IPS-15b (cell line): ENCODE data around the gene EBI3.
"Not testable (repeated sequence)": the region's sequence is repeated elsewhere in the genome, so short reads cannot be mapped to it uniquely, and the experiment has no call there.

ENCODE experiments used
- H3K27me3 ChIP-seq: one replicate; pipeline ENCODE4 v1.6.1; 2013; ENCODE audit warnings: low read length; ENCODE audit not compliant: control insufficient read depth, insufficient read depth
- H3K36me3 ChIP-seq: one replicate; pipeline ENCODE4 v1.6.1; 2013; ENCODE audit warnings: low read length; ENCODE audit not compliant: control insufficient read depth, insufficient read depth
- H3K4me1 ChIP-seq: one replicate; pipeline ENCODE4 v1.6.1; 2013; ENCODE audit warnings: mild to moderate bottlenecking, low read length; ENCODE audit not compliant: control insufficient read depth, insufficient read depth
- H3K4me3 ChIP-seq: one replicate; pipeline ENCODE4 v1.5.1; 2013; ENCODE audit warnings: low read depth, low read length
- H3K9ac ChIP-seq: one replicate; pipeline ENCODE4 v1.6.1; 2013; ENCODE audit warnings: low read depth, mild to moderate bottlenecking, low read length
- H3K9me3 ChIP-seq: one replicate; pipeline ENCODE4 v1.6.1; 2013; ENCODE audit warnings: mild to moderate bottlenecking, low read length; ENCODE audit not compliant: control insufficient read depth, insufficient read depth

The EBI3 gene

DNA sequence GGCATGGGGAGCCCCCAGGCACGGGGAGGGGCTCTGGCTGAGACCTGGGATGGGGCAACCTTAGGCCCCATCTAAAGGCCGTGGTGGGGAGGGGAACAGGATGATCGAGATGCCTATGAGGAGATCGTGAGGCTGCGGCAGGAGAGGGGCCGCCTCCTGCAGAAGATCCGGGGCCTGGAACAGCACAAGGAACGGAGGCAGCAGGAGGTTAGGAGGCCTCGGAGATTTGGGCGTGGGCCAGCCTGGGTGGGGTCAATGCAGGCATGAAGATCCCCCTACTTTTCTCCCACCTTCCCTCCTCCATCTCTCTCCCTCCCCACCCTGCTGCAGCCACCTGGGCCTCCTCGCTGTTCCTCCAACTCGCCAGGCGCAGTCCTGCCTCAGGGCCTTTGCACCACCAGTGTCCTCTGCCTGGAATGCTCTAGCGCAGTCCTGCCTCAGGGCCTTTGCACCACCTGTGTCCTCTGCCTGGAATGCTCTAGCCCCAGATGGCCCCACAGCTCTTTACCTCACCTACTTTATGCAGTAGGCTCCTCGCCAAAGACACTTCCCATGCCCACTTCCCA is 19.1 kb upstream of the EBI3 start:
- Histone ChIP-seq H3K4me1 (peaks cover 2% of the 10 kb centered on the region), H3K4me3 (no peak overlapping the region), H3K36me3 (peaks cover 7% of the 10 kb centered on the region), H3K27me3 (no peaks in the 10 kb centered on the region), H3K9me3 (no peaks in the 10 kb centered on the region), H3K9ac (no peak overlapping the region)

GRCh38 chr19:4213116-4213515 is 16.2 kb upstream of the EBI3 start:
- Histone ChIP-seq H3K4me3 (no peak overlapping the region), H3K9me3 (no peaks in the 10 kb centered on the region), H3K36me3 (peaks cover 6% of the 10 kb centered on the region), H3K27me3 (no peaks in the 10 kb centered on the region), H3K4me1 (no peaks in the 10 kb centered on the region), H3K9ac (no peak overlapping the region)

GRCh38 chr19:4215807-4216206 is 13.5 kb upstream of the EBI3 start:
- no peaks in the 10 kb centered on the region for H3K9me3 ChIP-seq
- no peak overlapping the region for H3K9ac ChIP-seq
- H3K4me1 ChIP-seq = no peaks in the 10 kb centered on the region
- H3K27me3 ChIP-seq = no peaks in the 10 kb centered on the region
- no peak overlapping the region for H3K4me3 ChIP-seq
- peaks cover 6% of the 10 kb centered on the region for H3K36me3 ChIP-seq

DNA sequence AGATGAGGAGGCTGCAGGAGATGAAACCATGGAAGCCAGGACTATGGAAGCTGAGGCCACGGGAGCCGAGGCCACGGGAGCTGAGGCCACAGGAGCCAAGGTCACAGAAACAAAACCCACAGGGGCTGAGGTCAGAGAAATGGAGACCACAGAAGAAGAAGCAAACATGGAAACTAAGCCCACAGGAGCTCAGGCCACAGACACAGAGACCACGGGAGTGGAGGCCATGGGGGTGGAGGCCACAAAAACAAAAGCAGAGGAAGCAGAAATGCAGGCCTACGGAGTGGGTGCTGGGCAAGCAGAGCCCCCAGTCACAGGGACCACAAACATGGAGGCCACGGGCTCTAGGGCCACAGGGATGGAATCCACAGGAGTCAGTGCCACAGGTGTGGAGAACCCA is 12.5 kb upstream of the EBI3 start:
- no peaks in the 10 kb centered on the region for H3K4me1 ChIP-seq
- no peak overlapping the region for H3K4me3 ChIP-seq
- H3K9ac ChIP-seq = no peak overlapping the region
- H3K36me3 ChIP-seq = peaks cover 6% of the 10 kb centered on the region
- H3K27me3 ChIP-seq = no peaks in the 10 kb centered on the region
- H3K9me3 ChIP-seq = no peaks in the 10 kb centered on the region

- H3K9me3 ChIP-seq = no peaks in the 10 kb centered on the region
- H3K4me3 ChIP-seq = no peak overlapping the region
Observed at GRCh38 chr19:4217429-4218264, 11.7 kb upstream of the EBI3 start.

DNA sequence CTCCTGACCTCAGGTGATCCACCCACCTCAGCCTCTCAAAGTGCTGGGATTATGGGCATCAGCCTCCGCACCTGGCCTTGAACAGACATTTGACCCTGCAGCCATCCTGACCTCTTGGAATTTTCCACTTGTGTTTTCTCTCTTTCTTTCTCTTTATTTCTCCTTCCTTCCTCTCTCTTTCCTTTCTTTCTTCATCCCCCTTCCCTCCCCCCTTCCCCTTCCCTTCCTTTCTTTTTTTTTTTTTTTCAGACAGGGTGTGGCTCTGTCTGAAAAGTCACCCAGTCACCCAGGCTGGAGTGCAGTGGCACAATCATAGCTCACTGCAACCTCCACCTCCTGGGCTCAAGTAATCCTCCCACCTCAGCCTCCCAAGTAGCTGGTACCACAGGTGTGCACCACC is 10.8 kb upstream of the EBI3 start:
- H3K4me3 ChIP-seq, H3K9me3 ChIP-seq, H3K4me1 ChIP-seq, H3K9ac ChIP-seq, H3K36me3 ChIP-seq, H3K27me3 ChIP-seq: not testable (repeated sequence)

More at GRCh38 chr19:4217429-4218264, 11.7 kb upstream of the EBI3 start:
- Histone ChIP-seq H3K4me1 (no peaks in the 10 kb centered on the region), H3K27me3 (no peaks in the 10 kb centered on the region), H3K36me3 (peaks cover 6% of the 10 kb centered on the region), H3K9ac (no peak overlapping the region)

GRCh38 chr19:4220188-4220587 is 9.1 kb upstream of the EBI3 start:
- Histone ChIP-seq H3K9ac (no peak overlapping the region), H3K36me3 (peaks cover 9% of the 10 kb centered on the region), H3K4me3 (no peak overlapping the region), H3K9me3 (no peaks in the 10 kb centered on the region), H3K4me1 (no peaks in the 10 kb centered on the region), H3K27me3 (no peaks in the 10 kb centered on the region)

GRCh38 chr19:4224470-4224869 is 4.9 kb upstream of the EBI3 start:
- Histone ChIP-seq H3K9ac (no peak overlapping the region), H3K4me3 (no peak overlapping the region), H3K9me3 (no peaks in the 10 kb centered on the region), H3K27me3 (peaks cover 4% of the 10 kb centered on the region), H3K36me3 (peaks cover 3% of the 10 kb centered on the region), H3K4me1 (peaks cover 4% of the 10 kb centered on the region)

GRCh38 chr19:4225885-4226284 is 3.4 kb upstream of the EBI3 start:
- no peak overlapping the region for H3K9ac ChIP-seq
- H3K27me3 ChIP-seq = peaks cover 4% of the 10 kb centered on the region

GRCh38 chr19:4227771-4228170 is 1.6 kb upstream of the EBI3 start:
- H3K27me3 ChIP-seq = peaks cover 4% of the 10 kb centered on the region
- H3K4me3 ChIP-seq = no peak overlapping the region
- H3K9me3 ChIP-seq = no peaks in the 10 kb centered on the region
- H3K4me1 ChIP-seq = peaks cover 4% of the 10 kb centered on the region
- no peak overlapping the region for H3K9ac ChIP-seq
- peaks cover 3% of the 10 kb centered on the region for H3K36me3 ChIP-seq

More at GRCh38 chr19:4225885-4226284, 3.4 kb upstream of the EBI3 start:
- Histone ChIP-seq H3K4me3 (no peak overlapping the region), H3K36me3 (peaks cover 3% of the 10 kb centered on the region), H3K9me3 (no peaks in the 10 kb centered on the region), H3K4me1 (peaks cover 4% of the 10 kb centered on the region)

DNA sequence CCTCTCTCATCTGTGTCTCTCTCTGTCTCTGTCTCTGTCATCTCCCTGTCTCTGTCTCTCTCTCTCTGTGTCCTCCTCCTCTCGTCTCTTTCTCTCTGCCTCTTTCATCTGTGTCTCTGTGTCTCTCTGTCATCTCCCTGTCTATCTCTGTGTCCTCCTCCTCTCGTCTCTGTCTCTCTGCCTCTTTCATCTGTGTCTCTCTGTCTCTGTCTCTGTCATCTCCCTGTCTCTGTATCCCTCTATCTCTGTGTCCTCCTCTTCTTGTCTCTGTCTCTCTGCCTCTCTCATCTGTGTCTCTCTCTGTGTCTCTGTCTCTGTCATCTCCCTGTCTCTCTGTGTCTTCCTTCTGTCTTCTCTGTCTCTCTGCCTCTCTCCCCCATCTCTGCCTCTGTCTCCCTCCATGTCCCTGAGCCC is 551 bp upstream of the EBI3 start:
- H3K9ac ChIP-seq = no peak overlapping the region
- peaks cover 2% of the 10 kb centered on the region for H3K36me3 ChIP-seq
- no peaks in the 10 kb centered on the region for H3K9me3 ChIP-seq
- peaks cover 4% of the 10 kb centered on the region for H3K27me3 ChIP-seq
- peak overlapping the region; percentile 37 for H3K4me3 ChIP-seq
- H3K4me1 ChIP-seq = peaks cover 4% of the 10 kb centered on the region

GRCh38 chr19:4230237-4230636 is 914 bp downstream of the EBI3 start:
- H3K9ac ChIP-seq, H3K4me3 ChIP-seq: not testable (repeated sequence)

More at GRCh38 chr19:4230237-4230636, 914 bp downstream of the EBI3 start:
- not testable (repeated sequence) for H3K36me3 ChIP-seq, H3K4me1 ChIP-seq, H3K27me3 ChIP-seq, H3K9me3 ChIP-seq
